Epithelial cell of umbilical artery (primary cell): Measurements from ENCODE around the gene AQP2. TPM values are rescaled to one million over a fixed set of nuclear protein-coding genes. Genes with fewer than 3 reads are reported as not detected.

Experiments used
- total RNA-seq: library from RNA; depleted of rRNA; stranded (reverse); fragments of >200 nt; gene quantifications from 2 replicates; pipeline ENCODE4 v1.2.3, GENCODE V29; 2014

The AQP2 gene, protein sequence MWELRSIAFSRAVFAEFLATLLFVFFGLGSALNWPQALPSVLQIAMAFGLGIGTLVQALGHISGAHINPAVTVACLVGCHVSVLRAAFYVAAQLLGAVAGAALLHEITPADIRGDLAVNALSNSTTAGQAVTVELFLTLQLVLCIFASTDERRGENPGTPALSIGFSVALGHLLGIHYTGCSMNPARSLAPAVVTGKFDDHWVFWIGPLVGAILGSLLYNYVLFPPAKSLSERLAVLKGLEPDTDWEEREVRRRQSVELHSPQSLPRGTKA
- not detected in 2 replicates for total RNA-seq

DNA sequence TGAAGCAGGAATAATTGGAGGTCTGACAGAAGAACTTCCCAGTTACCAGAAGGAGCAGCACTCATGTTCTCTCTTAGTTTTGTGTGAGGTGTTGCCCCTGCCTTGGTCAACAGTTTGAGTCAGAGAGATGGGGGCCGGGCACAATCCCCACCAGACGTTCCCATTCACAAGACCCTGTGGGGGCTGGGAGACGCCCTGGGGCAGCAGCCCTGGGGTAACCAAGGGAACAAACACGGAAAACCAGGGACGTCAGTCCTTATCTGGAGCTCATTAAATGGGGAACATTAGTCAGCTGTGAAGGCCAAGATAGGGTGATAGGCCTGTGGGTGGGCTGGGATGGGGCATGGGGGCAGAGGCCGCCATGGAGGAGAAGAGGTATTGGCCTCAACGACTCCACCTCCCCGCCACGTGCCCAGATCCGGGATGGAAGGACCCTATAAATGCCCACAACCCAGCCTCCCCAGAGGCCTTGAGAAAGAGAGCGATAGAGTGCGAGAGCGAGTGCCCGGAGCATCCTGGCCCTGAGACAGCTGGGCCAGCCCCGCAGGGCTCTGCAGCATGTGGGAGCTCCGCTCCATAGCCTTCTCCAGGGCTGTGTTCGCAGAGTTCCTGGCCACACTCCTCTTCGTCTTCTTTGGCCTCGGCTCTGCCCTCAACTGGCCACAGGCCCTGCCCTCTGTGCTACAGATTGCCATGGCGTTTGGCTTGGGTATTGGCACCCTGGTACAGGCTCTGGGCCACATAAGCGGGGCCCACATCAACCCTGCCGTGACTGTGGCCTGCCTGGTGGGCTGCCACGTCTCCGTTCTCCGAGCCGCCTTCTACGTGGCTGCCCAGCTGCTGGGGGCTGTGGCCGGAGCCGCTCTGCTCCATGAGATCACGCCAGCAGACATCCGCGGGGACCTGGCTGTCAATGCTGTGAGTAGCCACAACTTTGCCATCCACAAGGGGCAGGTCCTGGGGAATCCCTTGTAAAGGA, at the start of gene AQP2:
Gene AQP2 (plus strand): TSS at position 465 of the 979 bp plus-strand sequence. CDS start 94 bp downstream, at position 559.

DNA sequence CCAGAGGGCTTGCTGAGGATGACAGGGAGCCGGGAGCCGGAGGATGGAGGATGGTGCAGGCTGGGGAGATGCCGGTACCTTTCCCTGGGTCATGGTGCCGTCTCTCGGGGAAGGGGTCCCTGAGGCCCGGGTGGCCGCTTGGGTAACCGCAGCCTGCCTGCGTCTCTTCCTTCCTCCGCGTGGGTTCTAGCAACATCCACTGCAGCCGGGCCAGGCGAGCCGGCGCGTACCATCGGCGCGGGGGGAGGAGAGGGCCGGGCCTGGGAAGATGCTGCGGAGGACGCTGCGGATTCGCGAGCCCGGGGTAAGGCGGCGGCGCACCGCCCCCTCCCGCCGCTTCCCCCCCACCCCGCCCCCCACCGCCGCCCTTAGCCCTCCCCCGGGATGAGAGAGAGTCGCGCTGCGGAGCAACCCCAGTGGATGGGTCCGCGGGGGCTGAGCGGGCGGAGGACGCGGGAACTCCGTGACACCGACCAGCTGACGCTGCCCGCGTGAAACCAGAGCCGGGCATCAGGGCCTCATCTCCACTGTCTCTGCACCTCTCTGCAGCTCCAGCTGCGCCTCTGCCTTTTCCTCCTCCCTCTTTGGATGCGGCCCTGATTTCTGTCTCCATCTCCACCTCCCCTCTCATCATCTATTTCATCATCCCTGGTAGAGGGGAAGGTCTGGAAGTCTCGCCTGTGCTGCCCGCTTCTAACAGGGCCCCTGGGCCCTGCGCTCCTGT, 46.7 kb upstream of the AQP2 start, which contains the start of gene FAIM2:
Gene FAIM2 (minus strand): TSS at position 201 of the 724 bp plus-strand sequence. CDS start 108 bp downstream, at position 93.

DNA sequence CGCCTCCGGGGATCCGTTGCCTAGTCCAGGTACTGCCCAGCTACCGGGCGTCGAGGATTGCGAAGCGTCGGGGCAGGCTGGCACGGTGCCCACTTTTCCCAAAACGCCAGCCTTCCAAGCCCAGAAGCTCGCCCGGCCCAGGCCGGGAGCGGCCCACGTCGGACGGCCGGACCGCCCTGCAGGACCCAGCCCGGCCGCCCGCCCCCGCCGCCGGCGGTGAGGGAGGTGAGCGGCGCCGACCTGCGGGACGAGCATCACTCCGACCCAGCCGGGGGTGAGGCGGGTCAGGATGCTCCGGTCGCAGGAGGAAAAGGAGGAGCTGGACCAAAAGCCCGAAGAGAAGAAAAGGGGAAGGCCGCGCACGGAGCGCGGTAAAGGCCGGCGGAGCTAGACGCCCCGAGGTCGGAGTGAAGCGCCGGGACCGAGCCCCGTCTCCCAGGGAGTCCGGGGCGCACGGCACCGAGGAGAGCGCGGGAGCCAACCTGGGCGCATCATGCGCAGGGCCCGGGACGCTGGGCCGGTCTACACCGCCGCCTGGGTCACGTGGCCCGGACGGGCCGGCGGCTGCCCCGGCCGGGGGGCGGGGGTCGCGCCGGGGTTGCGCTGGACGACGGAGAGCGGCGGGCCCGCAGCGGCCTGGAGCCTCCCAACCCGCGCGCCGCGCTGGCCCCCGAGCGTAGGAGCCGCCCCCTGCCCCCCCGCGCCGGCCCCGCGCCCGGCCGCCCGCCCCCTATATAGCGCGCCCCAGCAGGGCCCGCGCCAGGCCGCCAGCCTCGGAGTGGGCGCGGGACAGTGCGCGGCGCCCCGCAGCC, 10.8 kb downstream of the AQP2 start, which contains the start of gene AQP5:
Gene AQP5 (plus strand): TSS at position 762 of the 812 bp plus-strand sequence. CDS start 146 bp downstream, outside the sequence.

DNA sequence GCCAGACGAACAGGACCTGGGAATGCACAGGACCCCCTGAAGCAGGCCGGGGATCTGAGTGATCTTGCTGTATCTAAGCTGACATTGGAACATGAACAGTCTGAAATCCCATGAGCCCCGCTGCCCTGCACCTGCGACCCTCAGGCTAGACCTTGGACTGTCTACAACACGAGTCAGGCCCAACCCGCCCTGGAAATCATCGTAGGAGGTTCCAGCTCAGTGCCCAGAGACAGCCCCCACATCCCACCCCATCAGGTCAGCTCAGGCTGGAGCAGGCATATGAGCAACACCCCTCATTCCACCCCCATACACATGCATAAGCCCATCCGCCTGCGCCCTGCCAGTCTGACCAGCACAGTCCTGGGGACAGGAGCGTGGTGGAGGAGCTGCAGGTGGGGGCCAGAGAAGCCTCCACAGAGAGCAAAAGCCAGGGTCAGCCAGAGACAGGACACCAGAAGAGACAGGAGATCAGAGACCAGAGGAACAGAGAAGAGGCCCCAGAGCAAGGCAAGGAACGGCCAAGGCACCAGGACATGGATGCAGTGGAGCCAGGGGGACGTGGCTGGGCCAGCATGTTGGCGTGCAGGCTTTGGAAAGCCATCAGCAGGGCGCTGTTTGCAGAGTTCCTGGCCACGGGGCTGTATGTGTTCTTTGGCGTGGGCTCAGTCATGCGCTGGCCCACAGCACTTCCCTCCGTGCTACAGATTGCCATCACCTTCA, 22.3 kb downstream of the AQP2 start, which contains the start of gene AQP6:
Gene AQP6 (plus strand): TSS at position 307 of the 720 bp plus-strand sequence. CDS start 227 bp downstream, at position 534.

Other genes starting within 250 kb of the AQP2 start
- gene FMNL3, start 243.3 kb upstream of the AQP2 start, total RNA-seq = 69.2 and 72.0 TPM in 2 replicates
- 284 and 430 TPM in 2 replicates for gene TMBIM6, start 209.2 kb upstream of the AQP2 start, total RNA-seq
- 10.7 and 11.9 TPM in 2 replicates for gene NCKAP5L, start 122.3 kb upstream of the AQP2 start, total RNA-seq
- gene BCDIN3D, start 107.6 kb upstream of the AQP2 start, total RNA-seq = 2.6 and 3.2 TPM in 2 replicates
- under 0.01 and 0.15 TPM in 2 replicates for gene FAIM2, start 46.8 kb upstream of the AQP2 start, total RNA-seq
- 0.32 and 3.2 TPM in 2 replicates for gene AQP5, start 11.1 kb downstream of the AQP2 start, total RNA-seq
- under 0.01 TPM in 1 of 2 replicates, not detected in the other for gene AQP6, start 22.2 kb downstream of the AQP2 start, total RNA-seq
- gene RACGAP1, start 74.8 kb downstream of the AQP2 start, total RNA-seq = 56.8 and 87.5 TPM in 2 replicates
- 0.65 and 0.76 TPM in 2 replicates for gene ASIC1, start 106.9 kb downstream of the AQP2 start, total RNA-seq
- gene SMARCD1, start 134.6 kb downstream of the AQP2 start, total RNA-seq = 69.2 and 70.7 TPM in 2 replicates
- gene GPD1, start 153.3 kb downstream of the AQP2 start, total RNA-seq = not detected in 2 replicates
- 32.4 and 48.4 TPM in 2 replicates for gene COX14, start 161.5 kb downstream of the AQP2 start, total RNA-seq
- 34.3 and 34.4 TPM in 2 replicates for gene CERS5, start 216.6 kb downstream of the AQP2 start, total RNA-seq